Heart left ventricle (tissue), 16 donors: ENCODE data around the gene TMEM258. TPM values are rescaled to one million over a fixed set of nuclear protein-coding genes. Genes with fewer than 3 reads are reported as not detected.

ENCODE experiments used
- ATAC-seq, 4 donors: fragments of 200-7000 bp; cut with Tn5 transposase; one replicate each; pipeline ENCODE4 v1.9.1; 2020 to 2022; ENCODE audit warnings: moderate library complexity in 4 of 4, mild to moderate bottlenecking in 3 of 4, moderate number of reproducible peaks in 1 of 4
- DNase-seq, 5 donors: peaks; one replicate each; pipeline ENCODE4 v3.0.0-alpha.2; 2020
- H3K27ac ChIP-seq, 12 donors: fragments of 200-600 bp; sonication (generic) in 4 of 12; one replicate each; pipeline versions ENCODE4 v1.5.0 to v1.8.0; 2016 to 2022; ENCODE audit warnings: mild to moderate bottlenecking in 2 of 12
- H3K27me3 ChIP-seq, 9 donors: fragments of 200-600 bp; sonication (generic) in 2 of 9; one replicate each; pipeline versions ENCODE4 v1.5.1 to v1.8.0; 2016 to 2022; ENCODE audit warnings: mild to moderate bottlenecking in 3 of 9
- H3K36me3 ChIP-seq, 9 donors: fragments of 200-600 bp; sonication (generic) in 2 of 9; one replicate each; pipeline versions ENCODE4 v1.5.0 to v1.8.0; 2018 to 2022; ENCODE audit warnings: mild to moderate bottlenecking in 2 of 9
- H3K4me1 ChIP-seq, 12 donors: fragments of 200-600 bp; sonication (generic) in 4 of 12; one replicate each; pipeline versions ENCODE4 v1.5.0 to v1.8.0; 2016 to 2022; ENCODE audit warnings: mild to moderate bottlenecking in 3 of 12
- H3K4me3 ChIP-seq, 12 donors: fragments of 200-600 bp; sonication (generic) in 4 of 12; one replicate each; pipeline versions ENCODE4 v1.5.0 to v1.8.0; 2017 to 2022; ENCODE audit warnings: mild to moderate bottlenecking in 9 of 12, moderate library complexity in 4 of 12
- H3K9me3 ChIP-seq, 12 donors: fragments of 200-600 bp; sonication (generic) in 4 of 12; one replicate each; pipeline versions ENCODE4 v1.5.0 to v1.8.0; 2016 to 2022; ENCODE audit warnings: mild to moderate bottlenecking in 1 of 12
- POLR2A ChIP-seq, 2 donors: fragments of 450-650 bp; IDR thresholded peaks; one replicate each; pipeline ENCODE4 v1.6.1; 2017; ENCODE audit warnings: antibody characterized with exemption in 2 of 2, mild to moderate bottlenecking in 2 of 2, moderate library complexity in 2 of 2
- WGBS, 4 donors: extraction: QIAGEN DNeasy Blood & Tissue Kit in 2 of 4; methylation state at CpG; one replicate each; pipeline versions ENCODE4 v1.1.5 to v1.1.7; 2013 to 2018; 5-methylcytosine and 5-hydroxymethylcytosine counted together
- intact Hi-C, 10 donors: fragments of 100-400 bp; cut with DNase I; formaldehyde crosslinking; loops; one replicate each; pipeline versions ENCODE4 v1.11.1 to v1.14.2; 2022
- polyA plus RNA-seq, 2 donors: library from polyadenylated mRNA; stranded (reverse); fragments of 200-250 nt; gene quantifications; one replicate each; pipeline ENCODE4 v1.2.3, GENCODE V29; 2013
- total RNA-seq, 9 donors: library from RNA; depleted of rRNA in 2 of 9; stranded (reverse); fragments of >200 nt in 2 of 9; fragmentation: NEBNext Ultra II Directional in 3 of 9; extraction: Animal tissue kit (Norgen Biotek cat#: 25700) in 3 of 9; gene quantifications; one replicate each; pipeline versions ENCODE4 v1.1.0 to v1.2.4, GENCODE V29; 2016 to 2023
- TF ChIP-seq, protein P1 (sequence below), 12 donors: fragments of 200-600 bp; sonication (generic) in 4 of 12; IDR thresholded peaks; one replicate each; pipeline versions ENCODE4 v1.5.0 to v1.8.0; 2018 to 2022; ENCODE audit warnings: antibody characterized with exemption in 12 of 12, mild to moderate bottlenecking in 5 of 12
- donor health status: ischemic (EF 13 %, LVEDD 7.1; RV severe dilation, severe dysfunction).
- donor health status: healthy with polysubstance abuse.
- donor health status: DM: no; HTN: yes; CAD: no.
- donor health status: DM: no; HTN: no; CAD: no.
- donor health status: ischemic (EF 25% LVEDD 6.9; RV normal size, moderate dysfunction).
- donor health status: ischemic (EF 25% LVEDD 5.7; RV mildly dilated, moderate dysfunction).
- donor health status: healthy.
- donor health status: DM: yes; HTN: yes; CAD: no.
- donor health status: ischemic (EF 35%, LVEDD 5.7; RV mildly dilated, moderate dysfunction).
- donor health status: nonischemic (EF 11% LVEDD 7.7; RV severe dilation, severe dysfunction).
- donor health status: DM: yes; HTN: yes; CAD: no.
- donor health status: PGD.
- donor health status: ischemic (EF 29% LVEDD 5.4; RV normal size, mild dysfunction).
- donor health status: nonischemic (EF 23%, LVEDD 6.1; RV moderate dilation, normal function).

Gene TMEM258
- total and polyA plus RNA-seq, 11 donors, result 48.0 to 139 (median 109) TPM

DNA sequence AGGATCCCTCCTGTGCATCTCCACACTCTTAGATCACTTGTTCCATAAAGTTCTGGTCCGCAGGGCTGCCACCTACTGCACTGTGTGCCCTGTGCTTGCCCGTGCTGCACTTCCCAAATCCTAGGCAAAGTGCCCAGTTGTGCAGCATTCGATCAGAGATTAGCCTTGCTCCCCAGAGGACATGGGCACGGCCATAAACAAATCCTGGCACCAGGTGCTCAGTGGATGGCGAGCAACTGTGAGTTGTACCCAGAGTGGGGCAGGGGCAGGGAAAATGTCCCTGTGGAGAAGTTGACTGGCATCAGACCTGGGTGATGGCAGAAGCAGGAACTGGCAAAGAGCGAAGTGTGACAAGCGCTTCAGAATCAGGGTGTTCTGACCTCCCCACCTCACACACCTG lies 40.4 kb upstream of the TMEM258 start:
- no peak overlapping the region for H3K4me3 ChIP-seq
- H3K36me3 ChIP-seq, result no peaks in the 10 kb centered on the region
- H3K27me3 ChIP-seq, result no peaks in the 10 kb centered on the region
- intact Hi-C loops, result no loop called here
- peaks cover 0 to 73% (median 44%) of the 10 kb centered on the region in 12 donors for H3K4me1 ChIP-seq
- TF ChIP-seq, protein P1, sequence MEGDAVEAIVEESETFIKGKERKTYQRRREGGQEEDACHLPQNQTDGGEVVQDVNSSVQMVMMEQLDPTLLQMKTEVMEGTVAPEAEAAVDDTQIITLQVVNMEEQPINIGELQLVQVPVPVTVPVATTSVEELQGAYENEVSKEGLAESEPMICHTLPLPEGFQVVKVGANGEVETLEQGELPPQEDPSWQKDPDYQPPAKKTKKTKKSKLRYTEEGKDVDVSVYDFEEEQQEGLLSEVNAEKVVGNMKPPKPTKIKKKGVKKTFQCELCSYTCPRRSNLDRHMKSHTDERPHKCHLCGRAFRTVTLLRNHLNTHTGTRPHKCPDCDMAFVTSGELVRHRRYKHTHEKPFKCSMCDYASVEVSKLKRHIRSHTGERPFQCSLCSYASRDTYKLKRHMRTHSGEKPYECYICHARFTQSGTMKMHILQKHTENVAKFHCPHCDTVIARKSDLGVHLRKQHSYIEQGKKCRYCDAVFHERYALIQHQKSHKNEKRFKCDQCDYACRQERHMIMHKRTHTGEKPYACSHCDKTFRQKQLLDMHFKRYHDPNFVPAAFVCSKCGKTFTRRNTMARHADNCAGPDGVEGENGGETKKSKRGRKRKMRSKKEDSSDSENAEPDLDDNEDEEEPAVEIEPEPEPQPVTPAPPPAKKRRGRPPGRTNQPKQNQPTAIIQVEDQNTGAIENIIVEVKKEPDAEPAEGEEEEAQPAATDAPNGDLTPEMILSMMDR (IDR thresholded peaks at IDR 0.05), result peak in 1 of 12 donors; percentile 7
- no peak for TF ChIP-seq POLR2A (IDR thresholded peaks at IDR 0.05)
- DNase-seq (peak in 3 of 5 donors; percentile 36 to 66 (median 58)), ATAC-seq (peak; percentile 3 to 59 (median 32))
- peak overlapping the region in 3 of 12 donors; percentile 6 to 18 (median 15) for H3K27ac ChIP-seq
- H3K9me3 ChIP-seq, result no peaks in the 10 kb centered on the region
- 43 to 63% (median 51%) methylated on average over 5 to 7 of the region's 7 CpGs for WGBS, 4 donors

DNA sequence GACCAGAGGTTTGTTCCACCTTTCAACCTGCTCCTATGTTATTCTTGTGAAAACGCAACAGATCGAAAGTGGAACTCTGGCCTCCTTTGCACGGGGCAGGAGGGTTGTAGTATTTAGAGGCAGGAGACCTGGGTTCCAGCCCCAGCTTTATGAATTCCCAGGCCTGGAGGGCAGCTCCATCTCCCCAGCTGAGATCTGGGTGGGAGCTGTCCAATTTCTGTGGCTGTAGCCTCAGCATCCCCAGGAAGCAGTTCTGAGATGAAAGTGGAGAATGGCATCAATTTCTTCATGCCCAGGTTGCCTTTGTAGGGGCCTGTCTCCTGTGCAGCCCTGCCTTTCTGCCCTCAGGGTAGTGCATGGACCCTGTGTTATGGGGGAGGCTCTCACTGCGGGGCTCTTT lies 39.8 kb upstream of the TMEM258 start:
- WGBS, 4 donors, result 90 to 96% (median 94%) methylated on average over 4 of the region's 4 CpGs
- ATAC-seq (no peak), DNase-seq (peak in 1 of 5 donors; percentile 20)
- no peak overlapping the region for H3K4me3 ChIP-seq
- no peaks in the 10 kb centered on the region for H3K9me3 ChIP-seq
- H3K27me3 ChIP-seq, result no peaks in the 10 kb centered on the region
- peak overlapping the region in 3 of 12 donors; percentile 15 to 65 (median 17) for H3K27ac ChIP-seq
- no peak for TF ChIP-seq POLR2A (IDR thresholded peaks at IDR 0.05)
- TF ChIP-seq, protein P1 (IDR thresholded peaks at IDR 0.05), result no peak
- no peaks in the 10 kb centered on the region for H3K36me3 ChIP-seq
- H3K4me1 ChIP-seq, result peaks cover 0 to 76% (median 46%) of the 10 kb centered on the region in 12 donors
- intact Hi-C loops, result no loop called here

DNA sequence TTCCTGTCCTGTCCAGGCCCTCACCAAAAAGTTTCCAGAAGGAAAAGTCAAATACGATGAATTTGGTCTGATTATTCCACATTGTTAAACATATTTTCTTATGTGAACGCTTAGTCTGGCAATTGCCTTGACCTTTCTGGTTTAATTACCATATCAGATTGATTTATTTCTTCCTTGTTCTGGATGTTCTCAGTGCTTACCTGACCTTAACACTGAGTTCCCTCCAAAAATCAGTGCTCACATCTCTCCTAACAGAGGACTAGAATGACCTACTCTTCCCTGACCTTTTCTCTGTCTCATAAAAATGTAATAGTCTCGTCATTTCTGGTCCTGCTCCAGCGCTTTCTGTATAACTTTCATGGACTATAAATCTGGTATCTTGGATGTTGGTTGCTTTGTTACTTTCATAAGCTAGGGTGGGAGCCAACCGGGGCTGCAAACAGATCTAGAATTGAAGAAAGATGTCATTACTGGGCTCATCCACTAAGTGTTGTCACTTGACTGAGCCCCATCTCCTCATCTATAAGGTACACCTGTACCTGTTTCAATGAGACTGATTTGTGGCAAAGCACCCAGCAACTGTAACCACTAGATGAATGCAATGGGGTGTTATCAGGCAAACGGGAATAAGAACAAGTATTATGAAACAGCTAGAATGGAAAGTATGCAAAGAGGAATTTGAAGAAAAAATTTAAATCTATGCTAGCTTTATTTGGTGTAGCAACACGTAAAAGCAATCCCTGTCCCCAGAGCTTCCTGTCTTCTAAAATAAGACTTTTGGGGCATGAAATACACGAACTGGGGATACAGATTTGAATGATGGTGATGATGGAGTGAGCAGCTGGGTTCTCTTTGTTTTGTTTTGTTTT lies 38.1 kb upstream of the TMEM258 start:
- Histone ChIP-seq H3K9me3 (no peaks in the 10 kb centered on the region), H3K4me3 (peak overlapping the region in 3 of 12 donors; percentile 67 to 80 (median 75)), H3K27me3 (no peaks in the 10 kb centered on the region), H3K4me1 (peaks cover 0 to 74% (median 46%) of the 10 kb centered on the region in 12 donors), H3K36me3 (no peaks in the 10 kb centered on the region), H3K27ac (peak overlapping the region in 8 of 12 donors; percentile 20 to 91 (median 54))
- DNase-seq (peak in 1 of 5 donors; percentile 6), ATAC-seq (no peak)
- intact Hi-C loops, result no loop called here
- WGBS, 4 donors, result 57 to 68% (median 64%) methylated on average over 8 of the region's 8 CpGs
- no peak for TF ChIP-seq POLR2A (IDR thresholded peaks at IDR 0.05)
- TF ChIP-seq, protein P1 (IDR thresholded peaks at IDR 0.05), result no peak

DNA sequence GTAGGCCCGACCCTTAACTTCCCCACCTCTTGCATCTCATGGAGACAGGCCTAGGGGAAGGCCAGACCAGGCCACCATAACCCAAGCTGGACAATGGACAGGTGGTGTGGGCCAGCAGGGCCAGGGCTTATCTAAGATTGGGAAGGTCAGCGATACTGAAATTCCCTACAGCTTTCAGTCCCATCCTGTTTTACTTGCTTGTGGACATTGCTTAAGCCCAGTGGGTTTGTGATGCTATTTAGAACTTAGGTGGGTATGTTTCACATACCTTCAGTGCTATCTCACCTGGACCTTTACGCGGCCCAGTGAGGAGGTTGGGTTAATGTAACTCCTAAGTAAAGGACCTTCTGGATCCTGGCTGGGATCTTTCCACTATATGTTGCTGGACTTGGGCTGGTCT lies 37.4 kb upstream of the TMEM258 start:
- Histone ChIP-seq H3K4me1 (peaks cover 0 to 67% (median 40%) of the 10 kb centered on the region in 12 donors), H3K9me3 (no peaks in the 10 kb centered on the region)

More for the DNA sequence above, 37.4 kb upstream of the TMEM258 start:
- intact Hi-C loops, result no loop called here
- H3K27ac ChIP-seq, result peak overlapping the region in 8 of 12 donors; percentile 33 to 93 (median 81)
- DNase-seq (peak in 1 of 5 donors; percentile 18), ATAC-seq (no peak)
- TF ChIP-seq POLR2A (IDR thresholded peaks at IDR 0.05), result no peak
- TF ChIP-seq, protein P1 (IDR thresholded peaks at IDR 0.05), result no peak
- peak overlapping the region in 7 of 12 donors; percentile 58 to 80 (median 74) for H3K4me3 ChIP-seq
- H3K27me3 ChIP-seq, result no peaks in the 10 kb centered on the region
- 72 to 91% (median 81%) methylated on average over 4 of the region's 4 CpGs for WGBS, 4 donors
- no peaks in the 10 kb centered on the region for H3K36me3 ChIP-seq
